Calu3 (cell line): ENCODE results near the gene COL11A2. TPM values are rescaled to one million over a fixed set of nuclear protein-coding genes. Genes with fewer than 3 reads are reported as not detected.

ENCODE experiments used
- Bru-seq: library from RNA; stranded (reverse); fragments of 400-500 nt; gene quantifications from one replicate; lab custom pipeline; 2021; lab: Mats Ljungman, UMichigan
- BruChase-seq, 2 experiments: library from RNA; stranded (reverse); fragments of 400-500 nt; gene quantifications; one replicate each; lab custom pipeline; 2021; lab: Mats Ljungman, UMichigan
- BruUV-seq: library from RNA; stranded (reverse); fragments of 400-500 nt; replicated peaks from 2 replicates; lab custom pipeline; 2021; lab: Mats Ljungman, UMichigan
- CTCF ChIA-PET: fragments of 300-600 bp; sonication (Branson Sonifier 250); formaldehyde crosslinking; loops from one replicate; lab custom pipeline; 2022; ENCODE audit warnings: antibody characterized with exemption; lab: Charles Lee
- DNase-seq: peaks from one replicate; pipeline ENCODE4 v3.0.0; 2022
- H3K27ac Mint-ChIP-seq: one replicate; pipeline ENCODE4 v1.8.0; 2022; ENCODE audit warnings: mixed read lengths; ENCODE audit not compliant: unreplicated experiment
- H3K27me3 Mint-ChIP-seq: one replicate; pipeline ENCODE4 v1.8.0; 2022; ENCODE audit warnings: mixed read lengths; ENCODE audit not compliant: unreplicated experiment
- H3K36me3 Mint-ChIP-seq: one replicate; pipeline ENCODE4 v1.8.0; 2022; ENCODE audit warnings: mild to moderate bottlenecking, moderate library complexity, mixed read lengths; ENCODE audit not compliant: insufficient read depth, unreplicated experiment
- H3K4me1 Mint-ChIP-seq: one replicate; pipeline ENCODE4 v1.8.0; 2022; ENCODE audit warnings: mild to moderate bottlenecking, low read depth, mixed read lengths; ENCODE audit not compliant: unreplicated experiment
- H3K4me3 Mint-ChIP-seq: one replicate; pipeline ENCODE4 v1.8.0; 2022; ENCODE audit warnings: mild to moderate bottlenecking, low read depth, moderate library complexity, mixed read lengths; ENCODE audit not compliant: unreplicated experiment
- H3K9me3 Mint-ChIP-seq: one replicate; pipeline ENCODE4 v1.8.0; 2022; ENCODE audit warnings: low read depth, mixed read lengths; ENCODE audit not compliant: unreplicated experiment
- CTCF ChIP-seq: fragments of 200-600 bp; IDR thresholded peaks from one replicate; pipeline ENCODE4 v1.8.0; 2022; ENCODE audit warnings: antibody characterized with exemption; ENCODE audit not compliant: unreplicated experiment
- intact Hi-C: fragments of 100-400 bp; cut with micrococcal nuclease; formaldehyde crosslinking; loops from one replicate; pipeline ENCODE4 v1.10.0; 2022; ENCODE audit not compliant: unreplicated experiment
- long read RNA-seq: library from polyadenylated mRNA; stranded (forward); transcript quantifications from one replicate; pipeline ENCODE4 v2.0.0, GENCODE V29; 2022
- total RNA-seq: library from RNA; stranded (reverse); gene quantifications from 2 replicates; pipeline ENCODE4 v1.2.3, GENCODE V29; 2022

COL11A2 gene
- 1.8 TPM in 2 replicates for total RNA-seq
- Bru-seq, nascent RNA, result percentile 14 among the genes with signal in this experiment
- percentile 44 among the genes with signal in this experiment for BruChase-seq, experiment 1, labeled RNA remaining after a 6-hour chase
- BruChase-seq, experiment 2, labeled RNA remaining after a 2-hour chase, result percentile 39 among the genes with signal in this experiment
- long read RNA-seq, partial matches to known transcripts, result 1 of 3 reads
- long read RNA-seq, other reads (novel, unspliced or antisense), result 2 of 3 reads

- no peak for DNase-seq
- Mint-ChIP-seq H3K4me3 (peak within 1 kb of the TSS; percentile 57), H3K9me3 (no peaks in the 10 kb centered on the region), H3K27ac (peak within 1 kb of the TSS; percentile 12), H3K36me3 (peaks cover 37% of the 10 kb centered on the region), H3K27me3 (peaks cover 63% of the 10 kb centered on the region), H3K4me1 (peaks cover 15% of the 10 kb centered on the region)
- CTCF ChIA-PET, result no interaction called here
- intact Hi-C loops, result no loop called here
- no TSS peak for BruUV-seq
- no peak for TF ChIP-seq CTCF
Measured at GRCh38 chr6:33192105-33192646, at the start of gene COL11A2. TSS of gene COL11A2 (minus strand) at chr6:33192467. CDS start at chr6:33192240, 227 bp downstream.

DNA sequence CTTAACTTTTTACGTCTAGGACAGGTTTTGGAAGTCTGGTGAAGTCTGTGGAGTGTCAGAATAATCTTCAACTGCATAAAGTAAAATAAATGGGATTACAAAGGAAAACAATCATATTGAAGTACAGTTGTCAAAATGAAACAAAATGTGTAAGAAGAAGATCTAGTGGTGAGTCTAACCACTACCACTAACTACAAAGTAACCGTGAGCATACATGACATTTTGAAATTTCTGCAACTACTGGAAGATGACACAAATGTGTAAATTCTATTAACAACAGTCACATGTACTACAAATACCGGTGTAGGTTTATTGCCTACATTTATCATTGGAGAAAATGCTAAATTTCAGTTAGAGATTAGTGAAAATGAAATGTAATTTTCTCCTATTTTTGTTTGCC is 49.7 kb upstream of the COL11A2 start:
- H3K9me3 Mint-ChIP-seq, result no peaks in the 10 kb centered on the region
- H3K4me3 Mint-ChIP-seq, result no peak overlapping the region
- no peaks in the 10 kb centered on the region for H3K36me3 Mint-ChIP-seq
- BruUV-seq, result no TSS peak
- CTCF ChIA-PET, result interaction anchor here (0.6 kb wide), 1 partner anchor 67 kb away, joined by 13 read pairs; no protein-coding TSS in a partner anchor
- TF ChIP-seq CTCF, result no peak
- no peak overlapping the region for H3K27ac Mint-ChIP-seq
- DNase-seq, result no peak
- H3K27me3 Mint-ChIP-seq, result peaks cover 73% of the 10 kb centered on the region
- H3K4me1 Mint-ChIP-seq, result no peaks in the 10 kb centered on the region
- intact Hi-C loops, result no loop called here

GRCh38 chr6:33237741-33238140 is 45.5 kb upstream of the COL11A2 start:
- BruUV-seq, result no TSS peak
- Mint-ChIP-seq H3K4me1 (no peaks in the 10 kb centered on the region), H3K27me3 (peaks cover 87% of the 10 kb centered on the region)

DNA sequence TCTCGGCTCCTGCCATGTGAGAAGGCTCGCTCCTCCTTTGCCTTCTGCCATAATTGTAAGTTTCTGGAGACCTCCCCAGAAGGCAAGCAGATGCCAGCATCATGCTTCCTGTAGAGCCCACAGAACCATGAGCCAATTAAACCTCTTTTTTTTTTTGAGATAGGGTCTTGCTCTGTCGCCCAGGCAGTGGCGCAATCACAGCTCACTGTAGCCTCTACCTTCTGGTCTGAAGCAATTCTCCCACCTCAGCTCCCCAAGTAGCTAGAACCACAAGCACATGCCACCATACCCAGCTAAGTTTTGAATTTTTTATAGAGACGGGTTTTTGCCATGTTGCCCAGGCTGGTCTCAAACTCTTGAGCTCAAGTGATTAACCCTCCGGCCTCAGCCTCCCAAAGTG is 44.6 kb upstream of the COL11A2 start:
- CTCF ChIA-PET, result interaction anchor here (1.4 kb wide), 1 partner anchor 11 kb away, joined by 4 read pairs; no protein-coding TSS in a partner anchor
- intact Hi-C loops, result no loop called here
- TF ChIP-seq CTCF, result no peak
- no peaks in the 10 kb centered on the region for H3K36me3 Mint-ChIP-seq
- H3K27ac Mint-ChIP-seq, result no peak overlapping the region
- H3K27me3 Mint-ChIP-seq, result peaks cover 87% of the 10 kb centered on the region
- peaks cover 6% of the 10 kb centered on the region for H3K4me1 Mint-ChIP-seq
- BruUV-seq, result no TSS peak
- no peaks in the 10 kb centered on the region for H3K9me3 Mint-ChIP-seq
- no peak for DNase-seq
- H3K4me3 Mint-ChIP-seq, result no peak overlapping the region

More at GRCh38 chr6:33237741-33238140, 45.5 kb upstream of the COL11A2 start:
- H3K4me3 Mint-ChIP-seq, result no peak overlapping the region
- no peaks in the 10 kb centered on the region for H3K36me3 Mint-ChIP-seq
- no peaks in the 10 kb centered on the region for H3K9me3 Mint-ChIP-seq
- CTCF ChIA-PET, result interaction anchor here (0.6 to 2.2 kb wide), 3 partner anchors 11 to 84 kb away, joined by 3 to 7 read pairs (median 4); no protein-coding TSS in a partner anchor
- intact Hi-C loops, result no loop called here
- no peak for DNase-seq
- no peak overlapping the region for H3K27ac Mint-ChIP-seq
- TF ChIP-seq CTCF, result no peak
